AG09309 (cell line): ENCODE measurements around the gene FAM131B.

Experiments
- DNase-seq: peaks from one replicate; pipeline ENCODE4 v3.0.0-alpha.2; 2010; ENCODE audit warnings: low read depth
- H3K4me3 ChIP-seq: 2 replicates; pipeline ENCODE4 v1.5.1; 2011; ENCODE audit warnings: mild to moderate bottlenecking, low read depth, low read length, moderate library complexity; ENCODE audit not compliant: control insufficient read depth
- TF ChIP-seq, protein P1 (sequence below): IDR thresholded peaks from 2 replicates; pipeline ENCODE4 v1.5.1; 2011; ENCODE audit warnings: mild to moderate bottlenecking, low read depth, low read length, inconsistent platforms; ENCODE audit not compliant: insufficient read depth, control insufficient read depth; ENCODE audit errors: missing control alignments

The FAM131B gene

GRCh38 chr7:143351060-143351459, 11.5 kb downstream of the FAM131B start:
- no peak overlapping the region for H3K4me3 ChIP-seq
- TF ChIP-seq, protein P1, sequence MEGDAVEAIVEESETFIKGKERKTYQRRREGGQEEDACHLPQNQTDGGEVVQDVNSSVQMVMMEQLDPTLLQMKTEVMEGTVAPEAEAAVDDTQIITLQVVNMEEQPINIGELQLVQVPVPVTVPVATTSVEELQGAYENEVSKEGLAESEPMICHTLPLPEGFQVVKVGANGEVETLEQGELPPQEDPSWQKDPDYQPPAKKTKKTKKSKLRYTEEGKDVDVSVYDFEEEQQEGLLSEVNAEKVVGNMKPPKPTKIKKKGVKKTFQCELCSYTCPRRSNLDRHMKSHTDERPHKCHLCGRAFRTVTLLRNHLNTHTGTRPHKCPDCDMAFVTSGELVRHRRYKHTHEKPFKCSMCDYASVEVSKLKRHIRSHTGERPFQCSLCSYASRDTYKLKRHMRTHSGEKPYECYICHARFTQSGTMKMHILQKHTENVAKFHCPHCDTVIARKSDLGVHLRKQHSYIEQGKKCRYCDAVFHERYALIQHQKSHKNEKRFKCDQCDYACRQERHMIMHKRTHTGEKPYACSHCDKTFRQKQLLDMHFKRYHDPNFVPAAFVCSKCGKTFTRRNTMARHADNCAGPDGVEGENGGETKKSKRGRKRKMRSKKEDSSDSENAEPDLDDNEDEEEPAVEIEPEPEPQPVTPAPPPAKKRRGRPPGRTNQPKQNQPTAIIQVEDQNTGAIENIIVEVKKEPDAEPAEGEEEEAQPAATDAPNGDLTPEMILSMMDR: no peak
- no peak for DNase-seq

GRCh38 chr7:143347950-143348349, 14.6 kb downstream of the FAM131B start:
- TF ChIP-seq, protein P1: no peak
- H3K4me3 ChIP-seq: no peak overlapping the region
- no peak for DNase-seq

- DNase-seq: no peak
- TF ChIP-seq, protein P1: no peak
- H3K4me3 ChIP-seq: no peak overlapping the region
Measured at GRCh38 chr7:143346018-143346417, 16.5 kb downstream of the FAM131B start.

- DNase-seq: no peak
- TF ChIP-seq, protein P1: peak; percentile 38
- no peak overlapping the region for H3K4me3 ChIP-seq
Measured at GRCh38 chr7:143345428-143345900, 17.0 kb downstream of the FAM131B start.

DNA sequence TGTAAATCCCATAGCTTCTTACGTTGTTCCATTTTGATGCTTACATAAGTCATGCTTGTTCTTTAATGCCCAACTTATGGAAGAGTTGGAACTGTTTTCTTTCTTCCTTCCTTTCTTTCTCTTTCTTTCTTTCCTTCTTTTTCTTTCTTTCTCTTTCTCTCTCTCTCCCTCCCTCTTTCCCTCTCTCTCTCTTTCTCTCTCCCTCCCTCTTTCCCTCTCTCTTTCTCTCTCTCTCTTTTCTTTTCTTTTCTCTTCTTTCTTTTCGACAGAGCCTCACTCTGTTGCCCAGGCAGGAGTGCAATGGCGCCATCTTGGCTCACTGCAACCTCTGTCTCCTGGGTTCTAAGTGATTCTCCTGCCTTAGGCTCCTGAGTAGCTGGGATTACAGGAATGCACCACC, 18.9 kb downstream of the FAM131B start:
- TF ChIP-seq, protein P1: no peak
- DNase-seq: no peak
- no peak overlapping the region for H3K4me3 ChIP-seq

DNA sequence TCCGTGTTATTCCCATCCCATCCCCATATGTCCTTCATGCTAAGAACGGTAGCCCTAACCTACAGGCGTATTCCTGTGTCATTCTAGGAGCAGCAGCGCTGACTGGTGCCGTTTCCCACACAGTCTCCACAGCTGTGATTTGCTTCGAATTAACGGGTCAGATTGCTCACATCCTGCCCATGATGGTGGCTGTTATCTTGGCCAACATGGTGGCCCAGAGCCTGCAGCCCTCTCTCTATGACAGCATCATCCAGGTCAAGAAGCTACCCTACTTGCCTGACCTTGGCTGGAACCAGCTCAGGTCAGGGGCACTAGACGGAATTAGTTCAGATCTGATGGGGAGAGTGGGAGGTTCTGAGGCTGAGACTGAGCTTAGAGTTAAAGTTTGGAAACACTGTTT, 20.7 kb downstream of the FAM131B start:
- H3K4me3 ChIP-seq: no peak overlapping the region
- DNase-seq: no peak
- TF ChIP-seq, protein P1: no peak

DNA sequence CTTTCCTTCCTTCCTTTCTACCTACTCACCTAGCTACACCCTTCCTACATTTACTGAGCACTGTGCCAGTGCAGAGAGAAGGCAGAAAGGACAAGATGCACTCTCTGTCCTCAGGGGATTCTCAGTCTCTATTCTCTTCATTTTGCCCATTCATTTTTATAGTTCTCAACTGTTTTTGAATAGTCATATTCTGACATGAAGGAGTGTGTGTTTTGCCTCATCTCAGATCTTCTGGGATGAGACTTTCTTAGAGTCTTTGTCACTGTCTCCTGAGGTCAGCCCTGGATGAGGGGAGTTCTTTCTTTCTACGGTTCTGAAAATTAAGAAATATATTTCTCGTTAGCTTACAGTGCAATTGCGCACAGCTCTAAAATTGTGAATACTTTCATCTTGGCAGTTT, 25.3 kb downstream of the FAM131B start:
- no peak overlapping the region for H3K4me3 ChIP-seq
- TF ChIP-seq, protein P1: no peak
- no peak for DNase-seq
